ENCODE measurements around the gene ETAA1.

ETAA1 gene

GRCh38 chr2:67451086-67451832 is 54.1 kb downstream of the ETAA1 start:
- no peak overlapping the region for H3K4me3 ChIP-seq (ENCODE audit: low read length)
- H3F3A ChIP-seq (ENCODE audit: control insufficient read depth, insufficient read depth): no peaks in the 10 kb centered on the region
- H3K27ac ChIP-seq (ENCODE audit: low read depth, low read length): no peak overlapping the region
- no peaks in the 10 kb centered on the region for H3K9me2 ChIP-seq (replicated peaks; ENCODE audit: control insufficient read depth, low read length)
- no peaks in the 10 kb centered on the region for H3K9me3 ChIP-seq (ENCODE audit: control insufficient read depth, insufficient read depth, low read length)
- TF ChIP-seq CTCF (IDR thresholded peaks at IDR 0.05; ENCODE audit: low read depth, low read length, poor library complexity, severe bottlenecking) (no peak), EZH2phosphoT487 (IDR thresholded peaks at IDR 0.05; ENCODE audit: borderline replicate concordance, low read length) (no peak)
- no peak overlapping the region for H3K4me2 ChIP-seq (ENCODE audit: low read length)
- H4K20me1 ChIP-seq (ENCODE audit: control insufficient read depth, insufficient read depth, low read depth, low read length): no peaks in the 10 kb centered on the region
- H3K4me1 ChIP-seq (ENCODE audit: control insufficient read depth, low read length): no peaks in the 10 kb centered on the region
- H3K27me3 ChIP-seq (ENCODE audit: control insufficient read depth, low read length): no peaks in the 10 kb centered on the region
- H3K36me3 ChIP-seq (ENCODE audit: control insufficient read depth, low read length): no peaks in the 10 kb centered on the region
- no peaks in the 10 kb centered on the region for H3K79me2 ChIP-seq (ENCODE audit: control insufficient read depth, low read length)

GRCh38 chr2:67453310-67453709 is 56.2 kb downstream of the ETAA1 start:
- Histone ChIP-seq H3K4me3 (ENCODE audit: low read length) (no peak overlapping the region), H3F3A (ENCODE audit: control insufficient read depth, insufficient read depth) (no peaks in the 10 kb centered on the region), H4K20me1 (ENCODE audit: control insufficient read depth, insufficient read depth, low read depth, low read length) (no peaks in the 10 kb centered on the region), H3K4me1 (ENCODE audit: control insufficient read depth, low read length) (no peaks in the 10 kb centered on the region), H3K9me3 (ENCODE audit: control insufficient read depth, insufficient read depth, low read length) (no peaks in the 10 kb centered on the region), H3K9me2 (replicated peaks; ENCODE audit: control insufficient read depth, low read length) (no peaks in the 10 kb centered on the region), H3K79me2 (ENCODE audit: control insufficient read depth, low read length) (no peaks in the 10 kb centered on the region), H3K27ac (ENCODE audit: low read depth, low read length) (no peak overlapping the region), H3K27me3 (ENCODE audit: control insufficient read depth, low read length) (no peaks in the 10 kb centered on the region), H3K36me3 (ENCODE audit: control insufficient read depth, low read length) (no peaks in the 10 kb centered on the region), H3K4me2 (ENCODE audit: low read length) (no peak overlapping the region)
- TF ChIP-seq CTCF (IDR thresholded peaks at IDR 0.05; ENCODE audit: low read depth, low read length, poor library complexity, severe bottlenecking): no peak
- TF ChIP-seq EZH2phosphoT487 (IDR thresholded peaks at IDR 0.05; ENCODE audit: borderline replicate concordance, low read length): no peak

GRCh38 chr2:67455219-67456142 is 58.3 kb downstream of the ETAA1 start:
- no peaks in the 10 kb centered on the region for H3F3A ChIP-seq (ENCODE audit: control insufficient read depth, insufficient read depth)
- H3K36me3 ChIP-seq (ENCODE audit: control insufficient read depth, low read length): no peaks in the 10 kb centered on the region
- H3K9me3 ChIP-seq (ENCODE audit: control insufficient read depth, insufficient read depth, low read length): no peaks in the 10 kb centered on the region
- TF ChIP-seq CTCF (IDR thresholded peaks at IDR 0.05; ENCODE audit: low read depth, low read length, poor library complexity, severe bottlenecking) (no peak), EZH2phosphoT487 (IDR thresholded peaks at IDR 0.05; ENCODE audit: borderline replicate concordance, low read length) (no peak)
- no peaks in the 10 kb centered on the region for H3K4me1 ChIP-seq (ENCODE audit: control insufficient read depth, low read length)
- H3K79me2 ChIP-seq (ENCODE audit: control insufficient read depth, low read length): no peaks in the 10 kb centered on the region
- no peaks in the 10 kb centered on the region for H3K9me2 ChIP-seq (replicated peaks; ENCODE audit: control insufficient read depth, low read length)
- H4K20me1 ChIP-seq (ENCODE audit: control insufficient read depth, insufficient read depth, low read depth, low read length): no peaks in the 10 kb centered on the region
- no peak overlapping the region for H3K4me2 ChIP-seq (ENCODE audit: low read length)
- no peak overlapping the region for H3K4me3 ChIP-seq (ENCODE audit: low read length)
- H3K27me3 ChIP-seq (ENCODE audit: control insufficient read depth, low read length): no peaks in the 10 kb centered on the region
- no peak overlapping the region for H3K27ac ChIP-seq (ENCODE audit: low read depth, low read length)

Measured in DOHH2 (cell line).